SK-N-SH (cell line): Measurements from ENCODE around the gene HIRA.

Source experiments
- EZH2phosphoT487 ChIP-seq: fragments of 200-600 bp; sonication (generic); IDR thresholded peaks from 2 replicates; pipeline ENCODE4 v1.6.1; 2017; ENCODE audit warnings: low read depth, mixed run types, mild to moderate bottlenecking, antibody characterized with exemption, moderate library complexity, borderline replicate concordance
- POLR2AphosphoS5 ChIP-seq: IDR thresholded peaks from 2 replicates; pipeline ENCODE4 v1.6.1; 2012; ENCODE audit warnings: low read depth, low read length
- TF ChIP-seq, protein P1 (sequence below): fragments of 200-600 bp; sonication (generic); IDR thresholded peaks from 2 replicates; pipeline ENCODE4 v1.6.1; 2017; ENCODE audit warnings: antibody characterized with exemption, mild to moderate bottlenecking, moderate library complexity
- TF ChIP-seq, protein P2 (sequence below): IDR thresholded peaks from 2 replicates; pipeline ENCODE4; 2012

DNA sequence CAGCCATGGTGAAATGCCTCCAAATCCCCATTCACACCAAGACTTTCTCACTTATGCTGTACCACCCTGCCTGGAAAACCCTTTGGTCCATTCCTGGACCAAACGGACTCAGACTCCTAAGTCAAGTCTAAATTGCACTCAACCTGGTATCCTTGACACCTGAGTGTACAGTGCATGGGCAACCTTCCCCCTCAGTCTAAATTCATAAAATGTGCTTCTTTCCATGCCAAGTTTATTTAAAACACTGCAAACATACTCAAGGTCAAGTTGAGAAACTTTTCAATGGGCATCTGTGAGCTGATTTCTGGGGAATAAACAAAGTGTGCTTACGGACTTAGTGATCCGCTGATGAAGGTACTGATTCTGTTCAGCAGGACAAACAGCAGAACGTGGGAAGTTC, 26.4 kb downstream of the HIRA start:
- TF ChIP-seq, protein P1, sequence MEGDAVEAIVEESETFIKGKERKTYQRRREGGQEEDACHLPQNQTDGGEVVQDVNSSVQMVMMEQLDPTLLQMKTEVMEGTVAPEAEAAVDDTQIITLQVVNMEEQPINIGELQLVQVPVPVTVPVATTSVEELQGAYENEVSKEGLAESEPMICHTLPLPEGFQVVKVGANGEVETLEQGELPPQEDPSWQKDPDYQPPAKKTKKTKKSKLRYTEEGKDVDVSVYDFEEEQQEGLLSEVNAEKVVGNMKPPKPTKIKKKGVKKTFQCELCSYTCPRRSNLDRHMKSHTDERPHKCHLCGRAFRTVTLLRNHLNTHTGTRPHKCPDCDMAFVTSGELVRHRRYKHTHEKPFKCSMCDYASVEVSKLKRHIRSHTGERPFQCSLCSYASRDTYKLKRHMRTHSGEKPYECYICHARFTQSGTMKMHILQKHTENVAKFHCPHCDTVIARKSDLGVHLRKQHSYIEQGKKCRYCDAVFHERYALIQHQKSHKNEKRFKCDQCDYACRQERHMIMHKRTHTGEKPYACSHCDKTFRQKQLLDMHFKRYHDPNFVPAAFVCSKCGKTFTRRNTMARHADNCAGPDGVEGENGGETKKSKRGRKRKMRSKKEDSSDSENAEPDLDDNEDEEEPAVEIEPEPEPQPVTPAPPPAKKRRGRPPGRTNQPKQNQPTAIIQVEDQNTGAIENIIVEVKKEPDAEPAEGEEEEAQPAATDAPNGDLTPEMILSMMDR: no peak
- TF ChIP-seq, protein P2, sequence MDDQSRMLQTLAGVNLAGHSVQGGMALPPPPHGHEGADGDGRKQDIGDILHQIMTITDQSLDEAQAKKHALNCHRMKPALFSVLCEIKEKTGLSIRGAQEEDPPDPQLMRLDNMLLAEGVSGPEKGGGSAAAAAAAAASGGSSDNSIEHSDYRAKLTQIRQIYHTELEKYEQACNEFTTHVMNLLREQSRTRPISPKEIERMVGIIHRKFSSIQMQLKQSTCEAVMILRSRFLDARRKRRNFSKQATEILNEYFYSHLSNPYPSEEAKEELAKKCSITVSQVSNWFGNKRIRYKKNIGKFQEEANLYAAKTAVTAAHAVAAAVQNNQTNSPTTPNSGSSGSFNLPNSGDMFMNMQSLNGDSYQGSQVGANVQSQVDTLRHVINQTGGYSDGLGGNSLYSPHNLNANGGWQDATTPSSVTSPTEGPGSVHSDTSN: no peak
- TF ChIP-seq POLR2AphosphoS5 (no peak), EZH2phosphoT487 (no peak)
